ENCODE measurements around the gene GCGR.

Gene GCGR

DNA sequence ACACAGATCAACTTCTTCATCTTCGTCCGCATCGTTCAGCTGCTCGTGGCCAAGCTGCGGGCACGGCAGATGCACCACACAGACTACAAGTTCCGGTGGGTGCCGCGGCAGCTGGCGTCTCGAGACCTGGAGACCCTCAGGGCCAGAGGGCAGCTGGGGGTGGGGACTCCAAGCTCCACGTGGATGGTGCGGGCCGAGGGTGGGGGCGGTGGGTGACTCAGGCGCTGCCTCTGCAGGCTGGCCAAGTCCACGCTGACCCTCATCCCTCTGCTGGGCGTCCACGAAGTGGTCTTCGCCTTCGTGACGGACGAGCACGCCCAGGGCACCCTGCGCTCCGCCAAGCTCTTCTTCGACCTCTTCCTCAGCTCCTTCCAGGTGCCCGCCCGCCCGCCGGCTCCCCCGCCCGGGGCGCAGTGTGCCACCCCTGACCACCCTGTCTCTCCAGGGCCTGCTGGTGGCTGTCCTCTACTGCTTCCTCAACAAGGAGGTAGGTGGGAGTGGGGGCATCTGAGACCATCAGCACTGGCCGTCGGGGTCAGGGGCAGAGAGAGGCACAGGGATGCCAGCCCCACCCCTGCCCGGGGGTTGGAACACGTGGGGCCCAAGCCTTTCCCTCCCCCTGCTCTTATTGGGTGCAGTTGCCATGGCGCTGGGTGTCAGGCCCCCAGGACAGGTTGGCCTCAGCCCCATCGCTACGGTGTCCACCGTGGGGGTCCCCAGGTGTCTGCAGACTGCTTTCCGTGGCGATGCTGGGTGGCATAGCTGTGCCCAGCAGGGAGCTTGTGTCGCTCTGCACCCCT, 8.8 kb downstream of the GCGR start:
- DNase-seq = no peak

DNA sequence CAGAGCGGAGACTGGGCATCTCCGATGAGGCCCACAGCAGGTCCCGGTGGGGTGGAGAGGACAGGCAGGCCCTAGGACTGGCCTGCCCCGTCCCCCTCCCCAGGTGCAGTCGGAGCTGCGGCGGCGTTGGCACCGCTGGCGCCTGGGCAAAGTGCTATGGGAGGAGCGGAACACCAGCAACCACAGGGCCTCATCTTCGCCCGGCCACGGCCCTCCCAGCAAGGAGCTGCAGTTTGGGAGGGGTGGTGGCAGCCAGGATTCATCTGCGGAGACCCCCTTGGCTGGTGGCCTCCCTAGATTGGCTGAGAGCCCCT, 9.4 kb downstream of the GCGR start:
- no peak for DNase-seq

DNA sequence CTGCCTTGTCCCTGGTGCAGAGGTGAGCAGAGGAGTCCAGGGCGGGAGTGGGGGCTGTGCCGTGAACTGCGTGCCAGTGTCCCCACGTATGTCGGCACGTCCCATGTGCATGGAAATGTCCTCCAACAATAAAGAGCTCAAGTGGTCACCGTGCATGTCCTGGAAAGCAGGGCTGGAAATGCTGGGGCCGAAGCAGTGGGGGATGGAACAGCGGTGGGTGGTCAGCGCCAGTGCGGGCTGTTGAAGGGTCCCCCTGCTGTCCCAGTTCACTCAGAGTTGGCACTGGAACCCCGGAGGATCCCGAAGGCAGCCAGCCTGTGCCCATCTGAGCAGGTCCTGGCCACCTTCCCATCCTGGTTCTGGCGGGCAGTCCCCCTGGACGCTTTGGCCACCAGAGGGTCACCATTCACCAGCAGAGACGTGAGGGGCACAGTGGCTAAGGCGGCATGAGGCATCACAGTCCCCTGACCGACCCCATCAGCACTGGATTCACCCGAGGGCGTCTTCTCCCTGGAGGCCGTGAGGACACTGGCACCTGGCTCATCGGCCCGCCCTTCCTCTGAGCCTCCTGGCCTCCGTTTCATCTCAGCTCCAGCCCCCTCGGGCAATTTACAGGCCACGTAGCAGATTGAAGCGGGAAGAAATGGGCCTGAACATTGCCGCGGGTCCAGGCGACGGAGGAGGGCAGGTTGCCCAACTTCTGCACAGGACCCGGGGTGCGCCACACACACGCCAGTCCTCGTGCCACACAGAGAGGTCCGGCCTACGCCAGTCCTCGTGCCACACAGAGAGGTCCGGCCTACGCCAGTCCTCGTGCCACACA, 10.1 kb downstream of the GCGR start:
- no peak for DNase-seq

- no peak for DNase-seq
Observed at GRCh38 chr17:81814748-81815645, 11.0 kb downstream of the GCGR start.

GRCh38 chr17:81815646-81815986, 11.7 kb downstream of the GCGR start:
- no peak for DNase-seq

DNA sequence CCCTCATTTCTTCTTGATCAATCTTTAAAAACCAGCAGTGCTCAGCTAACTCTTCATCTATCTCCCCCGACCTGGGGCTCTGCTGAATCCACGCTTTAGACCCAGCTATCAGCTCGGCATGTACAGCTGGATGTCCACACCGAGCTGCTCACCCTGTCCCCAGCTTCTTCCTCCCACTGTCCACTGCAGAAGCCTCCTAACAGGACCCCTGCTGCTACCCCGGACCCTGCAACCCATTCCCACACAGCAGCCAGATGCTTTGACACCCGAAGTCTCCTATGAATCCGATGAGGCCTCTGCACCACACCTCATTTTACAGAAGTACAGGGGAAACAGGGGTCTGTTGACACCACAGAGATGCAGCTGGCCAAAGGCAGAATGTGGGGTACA, 13.8 kb downstream of the GCGR start:
- DNase-seq = no peak

DNA sequence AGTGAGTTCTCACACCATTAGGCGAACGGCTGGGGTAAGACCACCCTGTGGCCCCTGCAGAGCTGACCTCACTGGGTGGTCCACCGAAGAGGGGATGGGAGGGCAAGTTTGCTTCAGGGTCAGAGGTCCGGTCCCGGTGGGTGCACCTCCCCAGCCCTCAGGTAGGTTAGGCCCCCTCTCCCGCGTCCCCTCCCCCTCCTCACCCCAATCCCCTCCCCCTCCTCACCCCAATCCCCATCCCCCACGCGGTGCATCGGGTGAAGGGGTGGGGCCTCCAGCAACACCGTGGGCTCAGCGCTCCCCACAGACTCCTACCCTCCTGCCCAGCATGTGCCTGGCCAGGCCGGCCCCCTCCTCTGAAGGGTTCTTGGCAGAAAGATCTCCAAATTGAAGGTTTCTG, 15.8 kb downstream of the GCGR start:
- no peak for DNase-seq

DNA sequence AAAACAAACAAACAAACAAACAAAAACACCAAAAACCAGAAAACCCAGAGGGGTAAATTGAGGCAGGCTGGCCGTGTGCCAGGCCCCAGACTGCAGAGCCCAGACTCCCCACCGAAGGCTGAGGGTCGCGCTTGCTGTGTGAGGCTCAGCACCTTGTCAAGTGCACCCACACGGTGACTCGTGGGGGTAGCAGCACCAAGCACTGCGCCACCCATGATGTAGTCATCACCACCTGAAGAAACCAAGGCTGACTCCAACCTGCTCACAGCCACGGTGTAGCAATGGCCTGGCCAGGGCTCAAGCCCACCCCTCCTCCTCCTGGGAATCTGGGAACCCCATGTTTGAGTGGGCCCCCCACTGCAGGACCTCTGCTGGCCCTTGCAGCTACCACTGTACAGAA, 17.2 kb downstream of the GCGR start:
- DNase-seq = no peak

- DNase-seq = peak; percentile 53
Observed at GRCh38 chr17:81821603-81822311, 17.8 kb downstream of the GCGR start.

DNA sequence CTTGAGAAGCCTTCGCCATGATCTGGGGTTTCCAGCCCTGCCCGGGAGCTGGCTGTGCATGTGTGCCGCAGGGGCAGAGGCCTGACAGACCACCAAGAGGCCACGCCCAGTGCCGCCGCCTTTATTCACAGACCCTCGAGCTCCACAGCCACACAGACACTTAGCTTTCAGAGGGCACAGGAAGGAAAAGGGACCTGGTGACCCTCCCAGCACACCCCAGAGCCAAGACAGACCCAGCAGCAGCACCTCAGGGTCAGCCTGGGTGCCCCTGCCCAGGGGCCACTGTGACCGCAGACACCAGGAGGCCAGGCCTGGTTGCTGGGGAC, 18.3 kb downstream of the GCGR start:
- DNase-seq = no peak

- DNase-seq = no peak
Observed at GRCh38 chr17:81822996-81823819, 19.3 kb downstream of the GCGR start.

DNA sequence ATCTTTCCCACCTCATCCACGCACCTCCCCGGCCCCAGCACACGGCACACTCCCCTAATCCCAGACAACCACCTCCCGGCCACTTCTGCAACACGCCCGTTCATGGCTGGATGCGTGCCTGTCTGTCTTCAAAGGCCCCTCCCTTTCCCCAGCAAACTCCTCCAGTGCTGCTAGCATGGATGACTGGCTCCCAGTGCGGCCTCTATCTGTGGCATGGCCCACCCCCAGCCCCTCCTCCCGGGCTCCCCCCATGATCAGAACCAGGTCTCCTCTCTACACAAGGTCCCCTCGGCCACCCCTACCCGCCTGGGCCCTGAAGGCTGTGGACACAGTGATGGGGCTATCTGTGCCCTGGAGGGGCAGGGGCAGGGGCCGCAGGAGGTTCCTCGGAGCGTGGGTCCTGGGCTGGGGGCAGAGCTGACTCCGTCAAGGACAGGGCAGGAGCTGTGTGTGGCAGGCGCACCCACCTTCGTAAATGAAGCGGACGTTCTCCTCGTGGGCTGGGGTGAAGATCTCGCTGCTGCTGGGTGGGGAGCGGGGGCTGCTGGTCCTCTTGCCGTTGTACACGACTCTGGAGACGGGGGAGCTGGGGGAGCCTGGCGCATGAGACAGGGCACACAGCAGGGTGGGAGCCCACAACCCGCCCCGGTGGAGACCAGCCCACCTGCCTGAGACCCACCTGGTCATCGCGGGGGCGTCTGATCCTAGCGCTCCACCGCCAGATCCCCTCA, 20.0 kb downstream of the GCGR start:
- DNase-seq = no peak

GRCh38 chr17:81824595-81824994, 20.6 kb downstream of the GCGR start:
- no peak for DNase-seq

DNA sequence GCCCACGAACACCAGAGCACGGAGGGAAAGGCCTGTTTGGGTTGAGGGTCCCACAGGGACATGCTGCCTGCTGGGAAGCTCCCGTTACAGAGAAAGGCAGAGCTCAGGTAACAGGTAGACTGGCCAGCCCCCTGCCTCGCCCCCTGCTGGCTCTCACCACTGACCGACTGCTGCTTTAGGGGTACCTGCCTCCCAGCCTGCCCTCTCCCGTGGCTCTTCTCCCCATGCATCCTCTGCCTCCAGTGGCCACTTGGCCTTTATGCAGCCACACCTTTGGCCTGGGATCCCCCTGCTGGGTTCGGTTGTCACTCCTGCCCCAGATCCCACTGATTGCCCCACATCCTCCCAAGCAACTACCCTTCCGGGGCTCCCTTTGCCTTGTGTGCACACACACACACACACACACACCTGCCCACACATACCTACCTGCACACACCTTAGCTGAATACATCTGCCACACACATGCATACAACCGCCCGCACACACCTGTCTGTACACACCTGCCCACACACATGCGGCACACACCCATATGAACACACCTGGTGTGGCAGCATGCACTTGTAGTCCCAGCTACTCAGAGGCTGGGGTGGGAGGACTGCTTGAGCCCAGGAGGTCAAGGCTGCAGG, 22.0 kb downstream of the GCGR start:
- no peak for DNase-seq

- no peak for DNase-seq
Observed at GRCh38 chr17:81828656-81829055, 24.7 kb downstream of the GCGR start.

- DNase-seq = no peak
Observed at GRCh38 chr17:81829858-81830257, 25.9 kb downstream of the GCGR start.

- DNase-seq = no peak
Observed at GRCh38 chr17:81831563-81831956, 27.6 kb downstream of the GCGR start.

DNA sequence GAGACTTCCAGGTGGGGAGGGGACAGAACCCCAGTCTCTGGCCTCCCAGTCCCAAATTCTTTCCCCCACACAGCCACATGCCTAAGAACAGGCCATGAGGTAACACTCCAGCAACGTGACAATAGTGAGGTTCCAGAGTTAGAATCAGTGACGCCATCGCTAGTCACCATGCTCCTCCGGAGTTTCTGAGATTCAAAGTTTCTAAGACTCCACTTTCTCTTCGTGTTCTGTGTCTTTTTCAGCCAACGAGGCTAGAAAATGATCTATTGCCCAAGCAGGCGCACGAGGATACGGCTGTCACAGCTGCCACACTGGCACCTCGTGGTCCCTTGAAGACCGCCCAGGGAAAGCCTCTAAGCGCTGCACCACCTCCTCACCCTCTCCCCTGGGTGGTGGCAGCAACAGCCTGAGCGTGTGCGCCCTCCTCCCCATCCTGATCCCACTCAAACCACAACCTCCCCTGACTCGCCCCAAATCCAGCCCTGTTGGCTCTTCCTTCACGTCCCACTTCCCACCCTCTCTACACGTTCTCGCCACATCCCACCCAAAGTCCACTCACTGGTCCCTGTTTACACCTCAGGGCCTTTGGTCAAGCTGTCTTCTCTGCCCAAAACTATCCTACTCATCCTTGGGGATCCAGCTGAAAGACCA, 28.1 kb downstream of the GCGR start:
- peak; percentile 56 for DNase-seq

DNA sequence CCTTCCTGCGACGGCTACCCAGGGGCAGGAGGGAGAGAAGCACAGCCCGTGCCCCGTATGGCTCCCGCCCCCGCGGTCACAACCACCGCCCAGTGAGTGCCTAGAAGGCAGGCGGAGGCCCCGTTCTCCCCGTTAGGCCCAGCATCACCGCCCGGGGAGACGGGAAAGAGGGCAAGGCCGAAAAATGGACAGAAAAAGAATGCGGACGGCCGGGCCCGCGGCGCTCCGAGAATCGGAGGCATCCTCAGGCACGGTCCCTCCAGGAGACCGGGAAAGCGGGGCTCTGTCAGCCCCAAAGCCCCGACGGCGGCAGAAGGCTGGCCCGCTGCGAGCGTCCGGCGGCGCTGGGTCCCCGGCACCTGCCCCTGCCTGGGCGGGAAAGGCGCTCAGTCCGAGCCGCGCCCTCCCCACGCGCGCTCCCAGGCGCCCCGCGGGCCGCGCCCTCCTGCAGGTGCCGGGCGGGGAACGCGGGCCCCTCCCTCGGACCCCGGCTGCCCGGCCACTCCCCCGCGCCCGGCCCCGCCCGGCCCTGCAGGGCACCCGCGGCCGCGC, 28.7 kb downstream of the GCGR start:
- DNase-seq = no peak
